Neuronal stem cell (in vitro differentiated cells): Measurements from ENCODE around the gene PACS2.

Experiments used
- DNase-seq: peaks from one replicate; pipeline ENCODE4 v3.0.0-alpha.2; 2013; ENCODE audit warnings: low spot score
- H2AFZ ChIP-seq: one replicate; pipeline ENCODE4 v1.6.1; 2013; ENCODE audit warnings: mild to moderate bottlenecking, low read length, inconsistent platforms
- H2AK5ac ChIP-seq: 2 replicates; pipeline ENCODE4 v1.6.1; 2013; ENCODE audit warnings: low read depth, mild to moderate bottlenecking, inconsistent platforms, low read length, moderate library complexity, mixed read lengths
- H2BK120ac ChIP-seq: 2 replicates; pipeline ENCODE4 v1.6.1; 2013; ENCODE audit warnings: low read depth, mild to moderate bottlenecking, inconsistent platforms, low read length, moderate library complexity, mixed read lengths
- H2BK12ac ChIP-seq: one replicate; pipeline ENCODE4 v1.6.1; 2013; ENCODE audit warnings: low read length, inconsistent platforms
- H2BK15ac ChIP-seq: 2 replicates; pipeline ENCODE4 v1.6.1; 2013; ENCODE audit warnings: mild to moderate bottlenecking, low read length, inconsistent platforms, mixed read lengths
- H2BK5ac ChIP-seq: one replicate; pipeline ENCODE4 v1.6.1; 2013; ENCODE audit warnings: inconsistent platforms, mild to moderate bottlenecking, low read length, moderate library complexity
- H3K14ac ChIP-seq: one replicate; pipeline ENCODE4 v1.6.1; 2013; ENCODE audit warnings: low read length, inconsistent platforms
- H3K18ac ChIP-seq: 2 replicates; pipeline ENCODE4 v1.6.1; 2013; ENCODE audit warnings: low read length, inconsistent platforms
- H3K23ac ChIP-seq: 2 replicates; pipeline ENCODE4 v1.6.1; 2013; ENCODE audit warnings: low read depth, mild to moderate bottlenecking, mixed read lengths, low read length, inconsistent platforms; ENCODE audit not compliant: poor library complexity
- H3K27ac ChIP-seq: replicated peaks from 3 replicates; pipeline ENCODE4 v1.5.1; 2013; ENCODE audit warnings: low read length, inconsistent platforms
- H3K27me3 ChIP-seq, 3 experiments: 2 replicates each; pipeline ENCODE4 v1.6.1; 2013; ENCODE audit warnings: low read length in 3 of 3, mild to moderate bottlenecking in 2 of 3, inconsistent platforms in 1 of 3, low read depth in 1 of 3, mixed read lengths in 1 of 3, moderate library complexity in 1 of 3; ENCODE audit not compliant: control insufficient read depth in 3 of 3, insufficient read depth in 3 of 3
- H3K36me3 ChIP-seq, 2 donors: replicated peaks in 1 of 2; 2 replicates each; pipeline ENCODE4 v1.6.1; 2013; ENCODE audit warnings: low read length in 2 of 2; ENCODE audit not compliant: control insufficient read depth in 2 of 2, insufficient read depth in 2 of 2
- H3K4ac ChIP-seq: 2 replicates; pipeline ENCODE4 v1.6.1; 2013; ENCODE audit warnings: inconsistent platforms, mild to moderate bottlenecking, low read length, moderate library complexity
- H3K4me1 ChIP-seq, 2 donors: 1 replicate in 1 of 2; 2 replicates in 1 of 2; pipeline ENCODE4 v1.6.1; 2013; ENCODE audit warnings: low read length in 2 of 2, low read depth in 1 of 2; ENCODE audit not compliant: control insufficient read depth in 2 of 2, insufficient read depth in 1 of 2
- H3K4me2 ChIP-seq: one replicate; pipeline ENCODE4 v1.6.1; 2013; ENCODE audit warnings: mild to moderate bottlenecking, low read length, inconsistent platforms; ENCODE audit not compliant: insufficient read depth, poor library complexity, severe bottlenecking
- H3K4me3 ChIP-seq, 2 donors: 2 replicates each; pipeline ENCODE4 v1.5.1; 2013; ENCODE audit warnings: low read length in 2 of 2, mild to moderate bottlenecking in 2 of 2, inconsistent platforms in 1 of 2, moderate library complexity in 1 of 2
- H3K79me1 ChIP-seq: one replicate; pipeline ENCODE4 v1.6.1; 2013; ENCODE audit warnings: low read depth, mild to moderate bottlenecking, inconsistent platforms, low read length, moderate library complexity
- H3K9ac ChIP-seq: one replicate; pipeline ENCODE4 v1.6.1; 2013; ENCODE audit warnings: mild to moderate bottlenecking, low read depth, low read length, inconsistent platforms; ENCODE audit not compliant: poor library complexity
- H3K9me3 ChIP-seq, 2 donors: replicated peaks in 1 of 2; 2 replicates each; pipeline versions ENCODE3 to v1.6.1; 2013; ENCODE audit warnings: low read length in 2 of 2, mild to moderate bottlenecking in 2 of 2, inconsistent platforms in 1 of 2, low read depth in 1 of 2, mixed read lengths in 1 of 2, moderate library complexity in 1 of 2; ENCODE audit not compliant: control insufficient read depth in 2 of 2, insufficient read depth in 1 of 2
- H4K8ac ChIP-seq: one replicate; pipeline ENCODE4 v1.6.1; 2013; ENCODE audit warnings: low read depth, mild to moderate bottlenecking, inconsistent platforms, low read length, moderate library complexity
- H4K91ac ChIP-seq: one replicate; pipeline ENCODE4 v1.6.1; 2013; ENCODE audit warnings: low read length, low read depth, mild to moderate bottlenecking, inconsistent platforms; ENCODE audit not compliant: poor library complexity
- WGBS, 2 donors: extraction: QIAGEN DNeasy Blood & Tissue Kit; methylation state at CpG; one replicate each; pipeline ENCODE4 v1.1.7; 2013; ENCODE audit warnings: missing lambda C conversion rate in 2 of 2, mixed read lengths in 1 of 2; ENCODE audit not compliant: insufficient read length in 2 of 2, insufficient replicate concordance in 1 of 2; ENCODE audit errors: extremely low coverage in 2 of 2; 5-methylcytosine and 5-hydroxymethylcytosine counted together

PACS2 gene

GRCh38 chr14:105436402-105436801 is 121.9 kb downstream of the PACS2 start:
- H3K4me2 ChIP-seq, result no peak overlapping the region
- no peak overlapping the region for H3K4ac ChIP-seq
- no peak overlapping the region for H2AFZ ChIP-seq
- no peak overlapping the region for H4K8ac ChIP-seq
- H2AK5ac ChIP-seq, result no peak overlapping the region
- H3K27ac ChIP-seq, result no peak overlapping the region
- no peak overlapping the region for H2BK12ac ChIP-seq
- peaks cover 2 to 4% of the 10 kb centered on the region in 2 donors for H3K9me3 ChIP-seq
- H3K4me3 ChIP-seq, result no peak overlapping the region
- H2BK120ac ChIP-seq, result no peak overlapping the region
- no CpG with 5 or more reads among the region's 12 CpGs for WGBS, 2 donors
- no peak overlapping the region for H2BK15ac ChIP-seq
- DNase-seq, result no peak
- H3K9ac ChIP-seq, result no peak overlapping the region
- H3K14ac ChIP-seq, result no peak overlapping the region
- peaks cover 40% of the 10 kb centered on the region for H3K79me1 ChIP-seq
- no peaks in the 10 kb centered on the region for H3K27me3 ChIP-seq
- no peak overlapping the region for H4K91ac ChIP-seq
- H3K18ac ChIP-seq, result no peak overlapping the region
- H2BK5ac ChIP-seq, result no peak overlapping the region
- no peak overlapping the region for H3K23ac ChIP-seq
- peaks cover 0 to 4% of the 10 kb centered on the region in 2 donors for H3K4me1 ChIP-seq
- peaks cover 13 to 64% of the 10 kb centered on the region in 2 donors for H3K36me3 ChIP-seq

DNA sequence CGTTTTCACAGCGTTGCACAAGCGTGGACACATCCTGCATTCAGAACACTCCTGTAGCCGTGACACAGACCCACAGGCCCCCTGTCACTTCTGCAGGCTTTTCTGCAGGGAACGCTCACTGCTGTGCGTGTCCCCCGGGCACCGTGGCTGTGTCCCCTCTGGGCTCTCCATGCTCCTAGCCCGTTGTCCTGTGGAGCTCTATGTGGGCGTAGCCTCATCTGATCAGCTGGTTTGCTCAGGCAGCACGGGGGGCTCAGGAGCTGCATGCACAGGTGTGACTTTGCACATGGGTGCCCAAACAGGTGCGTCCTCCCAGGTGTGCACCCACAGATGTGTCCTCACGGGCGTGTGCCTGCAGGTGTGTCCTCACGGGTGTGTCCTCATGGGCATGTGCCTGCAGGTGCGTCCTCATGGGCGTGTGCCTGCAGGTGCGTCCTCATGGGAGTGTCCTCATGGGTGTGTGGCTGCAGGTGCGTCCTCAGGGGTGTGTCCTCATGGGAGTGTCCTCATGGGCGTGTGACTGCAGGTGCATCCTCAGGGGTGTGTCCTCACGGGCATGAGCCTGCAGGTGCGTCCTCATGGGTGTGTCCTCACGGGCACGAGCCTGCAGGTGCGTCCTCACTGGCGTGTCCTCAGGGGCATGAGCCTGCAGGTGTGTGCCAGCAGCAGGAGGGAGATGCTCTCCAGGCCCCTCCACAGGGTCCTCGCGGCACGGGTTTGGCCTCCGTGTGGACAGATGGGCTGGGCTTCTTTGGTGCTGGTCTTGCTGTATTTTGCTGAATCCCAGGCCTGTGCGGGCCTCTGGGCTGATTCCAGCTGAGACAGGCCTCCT is 122.6 kb downstream of the PACS2 start:
- no peak overlapping the region for H4K91ac ChIP-seq
- peak overlapping the region; percentile 4 for H3K4me2 ChIP-seq
- no peak overlapping the region for H2AK5ac ChIP-seq
- peaks cover 2 to 4% of the 10 kb centered on the region in 2 donors for H3K9me3 ChIP-seq
- H2BK5ac ChIP-seq, result no peak overlapping the region
- peak overlapping the region; percentile 97 for H3K14ac ChIP-seq
- H3K4me1 ChIP-seq, result peaks cover 0 to 4% of the 10 kb centered on the region in 2 donors
- H2BK120ac ChIP-seq, result no peak overlapping the region
- no peak overlapping the region for H2BK15ac ChIP-seq
- H3K9ac ChIP-seq, result peak overlapping the region; percentile 38
- no peak for DNase-seq
- no CpG with 5 or more reads among the region's 31 CpGs for WGBS, 2 donors
- no peak overlapping the region for H3K27ac ChIP-seq
- H3K4ac ChIP-seq, result peak overlapping the region; percentile 28
- H3K27me3 ChIP-seq, result no peaks in the 10 kb centered on the region
- peak overlapping the region; percentile 77 for H3K23ac ChIP-seq
- H4K8ac ChIP-seq, result peak overlapping the region; percentile 9
- no peak overlapping the region for H3K4me3 ChIP-seq
- no peak overlapping the region for H2AFZ ChIP-seq
- H3K36me3 ChIP-seq, result peaks cover 16 to 66% of the 10 kb centered on the region in 2 donors
- no peak overlapping the region for H3K18ac ChIP-seq
- no peak overlapping the region for H2BK12ac ChIP-seq
- H3K79me1 ChIP-seq, result peaks cover 40% of the 10 kb centered on the region

GRCh38 chr14:105437723-105438500 is 123.4 kb downstream of the PACS2 start:
- H4K8ac ChIP-seq, result no peak overlapping the region
- no peak overlapping the region for H2BK12ac ChIP-seq
- H3K4me3 ChIP-seq, result no peak overlapping the region
- H3K9ac ChIP-seq, result peak overlapping the region; percentile 2
- peaks cover 2 to 4% of the 10 kb centered on the region in 2 donors for H3K9me3 ChIP-seq
- no peak overlapping the region for H3K4ac ChIP-seq
- no peak overlapping the region for H3K18ac ChIP-seq
- no peak overlapping the region for H3K27ac ChIP-seq
- no CpG with 5 or more reads among the region's 18 CpGs for WGBS, 2 donors
- peaks cover 0 to 4% of the 10 kb centered on the region in 2 donors for H3K4me1 ChIP-seq
- H3K36me3 ChIP-seq, result peaks cover 23 to 74% of the 10 kb centered on the region in 2 donors
- H3K14ac ChIP-seq, result no peak overlapping the region
- no peak overlapping the region for H2AK5ac ChIP-seq
- H4K91ac ChIP-seq, result no peak overlapping the region
- no peak overlapping the region for H2BK15ac ChIP-seq
- no peak for DNase-seq
- no peak overlapping the region for H3K23ac ChIP-seq
- H2BK120ac ChIP-seq, result no peak overlapping the region
- no peak overlapping the region for H2BK5ac ChIP-seq
- H3K27me3 ChIP-seq, result no peaks in the 10 kb centered on the region
- H2AFZ ChIP-seq, result no peak overlapping the region
- no peak overlapping the region for H3K4me2 ChIP-seq
- peaks cover 42% of the 10 kb centered on the region for H3K79me1 ChIP-seq

DNA sequence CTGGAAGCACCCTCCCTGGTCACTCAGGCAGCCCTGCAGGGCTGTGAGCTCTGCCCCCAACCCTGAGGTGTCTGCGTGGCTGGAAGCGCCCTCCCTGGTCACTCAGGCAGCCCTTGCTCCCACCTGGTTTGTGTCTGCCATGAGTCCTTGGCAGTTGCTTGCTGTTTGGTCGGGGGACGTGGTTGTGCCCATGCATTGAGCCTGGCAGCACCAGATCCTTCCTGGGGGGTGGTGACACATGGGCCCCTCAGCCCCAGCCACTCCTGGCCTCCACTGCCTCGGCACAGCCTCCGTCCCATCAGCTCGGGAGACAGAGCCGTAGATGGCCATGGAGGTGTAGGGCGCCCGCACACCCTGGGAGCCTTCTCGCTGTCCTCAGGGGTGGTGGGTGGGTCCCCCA is 124.6 kb downstream of the PACS2 start:
- H2BK15ac ChIP-seq, result no peak overlapping the region
- no peak overlapping the region for H3K27ac ChIP-seq
- H3K9me3 ChIP-seq, result peaks cover 2 to 4% of the 10 kb centered on the region in 2 donors
- H3K23ac ChIP-seq, result peak overlapping the region; percentile 75
- H3K18ac ChIP-seq, result no peak overlapping the region
- DNase-seq, result no peak
- H3K27me3 ChIP-seq, result no peaks in the 10 kb centered on the region
- H3K4me1 ChIP-seq, result no peaks in the 10 kb centered on the region
- H2AK5ac ChIP-seq, result no peak overlapping the region
- H3K14ac ChIP-seq, result no peak overlapping the region
- H2BK12ac ChIP-seq, result no peak overlapping the region
- no peak overlapping the region for H2AFZ ChIP-seq
- no peak overlapping the region for H4K91ac ChIP-seq
- H2BK120ac ChIP-seq, result no peak overlapping the region
- WGBS, 2 donors, result no CpG with 5 or more reads among the region's 11 CpGs
- H3K4ac ChIP-seq, result no peak overlapping the region
- H3K79me1 ChIP-seq, result peaks cover 42% of the 10 kb centered on the region
- H3K36me3 ChIP-seq, result peaks cover 27 to 75% of the 10 kb centered on the region in 2 donors
- H4K8ac ChIP-seq, result no peak overlapping the region
- H3K9ac ChIP-seq, result peak overlapping the region; percentile 30
- H3K4me2 ChIP-seq, result no peak overlapping the region
- H3K4me3 ChIP-seq, result no peak overlapping the region
- no peak overlapping the region for H2BK5ac ChIP-seq
